Measurements from ENCODE around the gene TSPAN3. TPM values are rescaled to one million over a fixed set of nuclear protein-coding genes. Genes with fewer than 3 reads are reported as not detected.

The TSPAN3 gene
- total and polyA plus RNA-seq, 4 donors, result 49.3 to 82.8 (median 78.7) TPM

GRCh38 chr15:77025083-77025901 is 45.6 kb downstream of the TSPAN3 start:
- H3K36me3 ChIP-seq (ENCODE audit: control insufficient read depth in 4 of 4, insufficient read depth in 3 of 4, low read depth in 1 of 4, low read length in 3 of 4), result no peaks in the 10 kb centered on the region
- no peaks in the 10 kb centered on the region for H3K27me3 ChIP-seq (ENCODE audit: control insufficient read depth in 4 of 4, insufficient read depth in 4 of 4, low read length in 3 of 4)
- H3K9ac ChIP-seq (ENCODE audit: low read depth in 1 of 2, low read length in 2 of 2), result no peak overlapping the region
- TF ChIP-seq JUND (IDR thresholded peaks at IDR 0.05), result no peak
- no peak for TF ChIP-seq GABPA (IDR thresholded peaks at IDR 0.05 in 1 of 2, conservative IDR thresholded peaks at IDR 0.05 in 1 of 2)
- TF ChIP-seq RAD21 (IDR thresholded peaks at IDR 0.05), result no peak
- TF ChIP-seq TAF1 (conservative IDR thresholded peaks at IDR 0.05), result no peak
- TF ChIP-seq ATF3 (IDR thresholded peaks at IDR 0.05), result no peak
- no peak for TF ChIP-seq HNF4A (conservative IDR thresholded peaks at IDR 0.05)
- no peak for TF ChIP-seq YY1 (IDR thresholded peaks at IDR 0.05)
- TF ChIP-seq ZBTB33 (IDR thresholded peaks at IDR 0.05), result no peak
- no peak for DNase-seq (ENCODE audit: low spot score)
- no peaks in the 10 kb centered on the region for H3K9me3 ChIP-seq (ENCODE audit: control insufficient read depth in 4 of 4, low read length in 3 of 4)
- peaks cover 0 to 6% (median under 1%) of the 10 kb centered on the region in 4 donors for H3K4me1 ChIP-seq (ENCODE audit: control insufficient read depth in 4 of 4, insufficient read depth in 4 of 4, low read length in 3 of 4)
- H3K27ac ChIP-seq (ENCODE audit: low read depth in 1 of 2, low read length in 2 of 2), result no peak overlapping the region
- 94% methylated on average over 15 of the region's 15 CpGs for WGBS
- H3K4me3 ChIP-seq (ENCODE audit: low read depth in 1 of 3, low read length in 3 of 3), result no peak overlapping the region

GRCh38 chr15:77024273-77025082 is 46.4 kb downstream of the TSPAN3 start:
- no peaks in the 10 kb centered on the region for H3K36me3 ChIP-seq (ENCODE audit: control insufficient read depth in 4 of 4, insufficient read depth in 3 of 4, low read depth in 1 of 4, low read length in 3 of 4)
- peaks cover 0 to 6% (median under 1%) of the 10 kb centered on the region in 4 donors for H3K4me1 ChIP-seq (ENCODE audit: control insufficient read depth in 4 of 4, insufficient read depth in 4 of 4, low read length in 3 of 4)
- H3K9ac ChIP-seq (ENCODE audit: low read depth in 1 of 2, low read length in 2 of 2), result no peak overlapping the region
- TF ChIP-seq CTCF (IDR thresholded peaks at IDR 0.05; ENCODE audit: low read depth, low read length, missing input control), result peak; percentile 83
- TF ChIP-seq RAD21 (IDR thresholded peaks at IDR 0.05), result peak; percentile 82 to 88
- TF ChIP-seq REST (IDR thresholded peaks at IDR 0.05), result no peak
- no peak overlapping the region for H3K27ac ChIP-seq (ENCODE audit: low read depth in 1 of 2, low read length in 2 of 2)
- H3K9me3 ChIP-seq (ENCODE audit: control insufficient read depth in 4 of 4, low read length in 3 of 4), result no peaks in the 10 kb centered on the region
- no peaks in the 10 kb centered on the region for H3K27me3 ChIP-seq (ENCODE audit: control insufficient read depth in 4 of 4, insufficient read depth in 4 of 4, low read length in 3 of 4)
- WGBS, result 29% methylated on average over 17 of the region's 17 CpGs
- H3K4me3 ChIP-seq (ENCODE audit: low read depth in 1 of 3, low read length in 3 of 3), result no peak overlapping the region
- DNase-seq (ENCODE audit: low spot score), result peak; percentile 79

Measured in liver (tissue), 9 donors.